Stimulated activated CD8-positive, alpha-beta memory T cell treated with anti-CD3 and anti-CD28 coated beads, Interleukin-15, amount 100 ng/mL, for 48 hours (primary cell): ENCODE data around the gene STK35.

Experiments used
- DNase-seq, 2 donors: peaks; one replicate each; pipeline ENCODE4 v3.0.0-alpha.2; 2020; ENCODE audit warnings: low read depth in 2 of 2

Gene STK35

DNA sequence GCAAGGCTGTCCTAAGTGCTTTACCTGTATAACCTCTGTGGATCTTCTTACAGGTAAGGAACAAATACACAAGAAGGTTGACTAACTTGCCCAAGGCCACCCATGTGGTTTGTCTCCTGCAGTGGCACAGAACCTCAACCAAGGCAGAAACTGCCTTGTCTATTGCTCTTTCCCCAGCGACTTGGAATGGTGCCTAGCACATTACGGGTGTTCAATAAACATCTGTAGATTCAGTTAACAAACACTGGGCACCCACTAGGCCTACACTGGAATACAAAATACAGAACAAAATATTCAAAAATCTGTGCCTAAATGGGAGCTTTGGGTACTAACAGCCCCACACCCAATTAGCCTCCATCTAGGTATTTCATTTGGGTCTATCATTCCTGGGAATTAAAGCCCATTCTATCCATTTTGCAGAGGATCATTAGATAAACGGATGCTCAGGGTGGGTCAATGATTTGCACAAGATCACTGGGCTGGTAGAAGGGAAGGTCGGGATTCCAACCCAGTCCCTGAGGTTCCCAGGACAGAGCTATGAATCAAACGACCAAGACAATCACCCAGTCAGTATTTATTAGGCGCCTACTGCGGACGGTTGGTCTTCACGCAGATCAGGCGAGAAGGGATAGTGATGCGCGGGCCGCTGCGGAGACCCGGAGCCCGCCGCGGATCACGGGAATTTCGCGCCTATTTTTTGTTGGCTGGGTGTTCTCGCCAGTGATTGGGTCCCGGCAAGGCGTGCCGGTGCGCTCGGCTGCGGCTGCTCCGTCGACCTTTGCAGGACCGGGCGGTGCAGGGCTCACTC, at the start of gene STK35:
TSS of gene STK35 (plus strand) at position 771 of the 808 bp plus-strand sequence. CDS start 55 bp downstream, outside the sequence.
- DNase-seq: peak; percentile 61 to 67

- no peak for DNase-seq
Measured at GRCh38 chr20:2051946-2052345, 49.7 kb upstream of the STK35 start.

DNA sequence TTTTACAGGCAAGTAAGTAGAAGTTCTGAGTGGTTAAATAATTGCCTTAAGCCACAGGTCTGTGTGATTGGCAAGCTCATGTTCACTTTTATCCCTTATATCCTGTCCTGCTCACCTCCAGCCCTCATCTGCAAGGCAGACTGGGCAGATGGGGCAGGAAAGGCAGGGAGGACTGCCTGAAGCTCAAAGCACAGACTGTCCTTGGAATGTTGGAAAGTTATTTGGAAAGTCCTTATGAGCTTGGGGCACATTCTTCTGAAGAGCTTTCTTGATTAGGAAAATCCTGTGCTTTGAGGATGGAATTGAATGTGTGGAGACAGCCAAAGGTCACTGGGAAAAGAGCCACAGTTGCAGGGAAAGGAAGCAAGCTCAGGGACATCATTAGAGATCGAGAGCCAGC, 48.9 kb upstream of the STK35 start:
- no peak for DNase-seq

- DNase-seq: no peak
Measured at GRCh38 chr20:2053615-2054014, 48.0 kb upstream of the STK35 start.

DNA sequence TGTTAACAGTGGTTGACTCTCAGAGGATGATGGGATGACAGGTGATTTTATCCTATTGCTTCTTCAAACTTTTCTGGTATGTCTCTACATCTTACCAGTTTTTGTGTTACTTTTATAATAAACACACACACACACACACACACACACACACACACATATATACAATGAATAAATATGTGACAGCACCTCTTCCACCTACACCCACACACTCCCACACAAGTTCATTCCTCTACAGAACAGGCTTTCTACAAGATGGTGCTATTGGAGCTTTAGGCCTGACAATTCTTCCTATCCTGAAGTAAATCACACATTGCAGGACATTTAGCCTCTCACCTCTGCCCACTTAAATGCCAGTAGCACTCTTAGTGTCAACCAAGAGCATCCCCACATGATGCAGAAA, 46.7 kb upstream of the STK35 start:
- no peak for DNase-seq

- DNase-seq: no peak
Measured at GRCh38 chr20:2059411-2059810, 42.2 kb upstream of the STK35 start.

DNA sequence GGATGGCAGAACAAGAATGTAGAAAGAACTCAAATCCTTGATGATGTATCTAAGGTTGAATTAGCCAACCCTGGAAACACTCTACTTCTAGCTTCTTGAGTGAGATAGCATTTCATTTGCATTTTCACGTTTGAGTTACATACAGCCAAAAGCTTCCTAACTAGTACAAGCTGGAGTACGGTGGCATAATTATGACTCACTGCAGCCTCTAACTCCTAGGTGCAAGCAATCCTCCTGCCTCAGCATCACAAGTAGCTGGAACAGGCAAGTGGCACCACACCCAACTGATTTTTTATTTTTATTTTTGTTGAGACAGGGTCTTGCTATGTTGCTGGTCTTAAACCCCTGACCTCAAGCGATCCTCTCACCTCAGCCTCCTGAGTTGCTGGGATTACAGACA, 36.5 kb upstream of the STK35 start:
- DNase-seq: no peak

DNA sequence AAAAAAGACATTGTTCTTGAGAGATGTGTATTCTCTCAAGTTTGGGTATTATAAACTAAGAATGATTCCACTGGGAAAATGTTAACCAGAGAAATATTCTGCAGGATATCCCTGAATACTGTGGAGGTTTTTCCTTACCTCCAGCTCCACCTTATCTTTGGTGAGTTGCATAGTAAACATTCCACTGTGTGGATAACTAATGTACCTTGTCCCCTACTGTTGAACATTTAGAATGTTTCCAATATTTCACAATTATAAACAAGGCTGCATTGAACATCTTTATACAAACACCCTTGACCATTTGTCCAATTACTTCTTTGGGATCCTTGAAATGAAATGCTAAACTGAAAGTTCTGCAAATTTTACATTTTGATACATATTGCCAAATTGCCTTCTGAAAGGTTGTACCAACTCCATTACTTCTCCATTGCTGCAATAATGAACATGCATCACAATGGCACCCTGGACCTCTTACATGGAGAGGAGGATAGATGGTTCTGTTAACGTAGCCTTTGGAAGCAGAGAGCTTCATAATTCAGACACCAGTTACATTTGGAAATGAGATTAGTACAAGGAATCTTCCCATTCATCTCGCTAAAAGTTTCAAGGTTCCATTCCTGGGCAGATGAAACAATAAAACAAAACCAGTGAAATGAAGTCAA, 35.0 kb upstream of the STK35 start:
- no peak for DNase-seq

DNA sequence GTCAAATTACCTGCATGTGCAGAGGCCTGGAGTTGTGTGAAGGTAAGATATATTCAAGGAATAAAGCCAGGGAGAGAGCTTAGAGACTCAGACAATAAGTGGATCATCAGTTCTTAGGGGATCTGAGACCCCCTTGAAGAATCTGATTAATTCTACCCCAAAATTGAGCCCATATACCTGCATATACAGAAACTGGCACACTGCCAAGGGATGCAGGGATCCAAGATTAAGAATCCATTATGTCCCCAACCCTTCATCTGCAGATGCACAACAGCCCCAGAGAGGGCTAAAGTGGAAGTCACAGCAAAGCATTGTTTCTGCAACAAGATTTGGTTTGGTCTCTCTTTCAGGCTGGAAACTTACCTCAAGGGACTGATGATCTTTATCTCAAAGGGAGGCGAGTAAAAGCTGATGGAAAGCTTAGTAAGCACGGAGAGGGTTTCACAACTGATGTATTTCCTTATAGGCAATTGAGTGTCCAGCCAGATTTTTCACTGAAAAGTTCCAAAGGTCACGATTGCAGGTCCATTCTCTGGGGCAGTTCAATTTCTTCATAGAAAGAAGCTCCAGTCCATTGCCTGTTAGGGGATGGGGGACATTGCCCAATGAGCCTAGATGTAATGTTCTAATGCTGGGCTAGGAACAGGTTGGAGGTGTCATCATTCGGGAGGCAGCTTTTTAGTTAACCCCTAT, 20.9 kb upstream of the STK35 start:
- no peak for DNase-seq

- DNase-seq: no peak
Measured at GRCh38 chr20:2084703-2085102, 16.9 kb upstream of the STK35 start.

DNA sequence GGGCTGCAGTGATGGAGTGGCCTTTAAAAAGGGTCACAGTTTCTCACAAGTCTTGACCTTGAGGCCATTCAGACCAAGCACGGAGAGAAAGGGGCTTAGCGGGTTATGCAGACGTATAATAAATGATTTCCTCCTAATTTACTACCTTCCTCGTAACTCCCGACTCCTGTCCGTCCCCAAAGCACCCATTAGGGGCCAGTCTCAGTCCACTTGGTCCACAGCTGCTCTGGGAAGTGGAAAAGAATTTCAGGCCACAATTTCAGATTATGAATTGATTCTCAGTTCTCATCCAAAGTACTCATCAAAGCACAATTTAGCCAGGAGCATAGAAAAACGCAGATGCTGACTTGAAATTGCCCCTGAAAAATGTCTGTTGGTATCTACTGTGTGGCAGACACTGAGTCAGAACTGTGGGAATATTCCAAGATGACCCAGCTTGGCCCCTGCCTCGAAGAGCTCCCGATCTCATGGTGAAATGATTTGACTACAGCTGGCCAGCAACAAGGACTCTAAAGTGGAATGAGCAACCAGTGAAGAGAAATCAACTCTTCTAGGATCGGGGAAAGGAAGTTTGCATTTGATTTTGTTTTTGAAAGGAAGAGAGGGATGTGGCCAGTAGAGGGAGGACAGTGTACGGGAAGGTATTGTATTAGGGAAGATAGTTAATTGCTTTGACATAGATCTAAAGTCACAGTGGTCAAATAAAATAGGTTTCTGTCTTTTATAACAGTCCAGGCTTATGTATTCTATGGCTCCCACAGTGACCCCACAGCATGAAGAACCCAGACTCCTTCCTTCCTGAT, 15.2 kb upstream of the STK35 start:
- DNase-seq: no peak

GRCh38 chr20:2086980-2087377, 14.6 kb upstream of the STK35 start:
- no peak for DNase-seq

DNA sequence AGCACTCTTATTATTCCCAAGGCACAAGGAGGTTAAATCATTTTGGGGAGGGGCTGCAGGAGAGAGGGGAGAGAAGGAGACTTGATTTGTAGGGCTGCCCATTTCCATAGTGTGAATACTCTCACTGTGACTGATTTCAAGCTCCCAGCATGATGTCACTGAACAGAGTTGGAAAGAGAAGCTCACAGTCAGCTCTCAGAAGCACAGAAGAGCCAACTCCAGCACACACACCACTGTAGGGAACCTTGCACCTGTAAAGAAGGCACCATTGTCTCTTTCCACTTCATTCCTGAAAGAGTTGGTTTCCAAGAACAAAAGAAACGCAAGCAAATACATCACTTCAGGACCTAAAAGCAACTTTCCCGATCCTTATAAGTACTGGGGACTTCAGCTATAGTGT, 12.7 kb upstream of the STK35 start:
- DNase-seq: no peak

DNA sequence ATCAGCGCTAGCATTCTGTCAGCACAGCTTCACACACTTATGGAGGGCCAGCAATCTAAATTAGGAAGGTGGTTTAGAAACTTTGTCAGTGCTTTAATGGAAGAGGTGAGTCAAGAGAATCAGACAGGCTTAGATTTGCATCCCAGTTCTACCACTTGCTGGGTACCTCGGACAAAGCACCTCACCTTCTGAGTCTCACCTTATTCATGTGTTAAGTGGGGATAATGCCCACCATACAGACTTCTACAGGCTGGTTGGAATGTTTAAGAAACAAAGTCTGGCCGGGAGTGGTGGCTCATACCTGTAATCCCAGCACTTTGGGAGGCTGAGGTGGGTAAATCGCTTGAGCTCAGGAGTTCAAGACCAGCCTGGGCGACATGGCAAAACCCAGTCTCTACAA, 12.2 kb upstream of the STK35 start:
- no peak for DNase-seq

DNA sequence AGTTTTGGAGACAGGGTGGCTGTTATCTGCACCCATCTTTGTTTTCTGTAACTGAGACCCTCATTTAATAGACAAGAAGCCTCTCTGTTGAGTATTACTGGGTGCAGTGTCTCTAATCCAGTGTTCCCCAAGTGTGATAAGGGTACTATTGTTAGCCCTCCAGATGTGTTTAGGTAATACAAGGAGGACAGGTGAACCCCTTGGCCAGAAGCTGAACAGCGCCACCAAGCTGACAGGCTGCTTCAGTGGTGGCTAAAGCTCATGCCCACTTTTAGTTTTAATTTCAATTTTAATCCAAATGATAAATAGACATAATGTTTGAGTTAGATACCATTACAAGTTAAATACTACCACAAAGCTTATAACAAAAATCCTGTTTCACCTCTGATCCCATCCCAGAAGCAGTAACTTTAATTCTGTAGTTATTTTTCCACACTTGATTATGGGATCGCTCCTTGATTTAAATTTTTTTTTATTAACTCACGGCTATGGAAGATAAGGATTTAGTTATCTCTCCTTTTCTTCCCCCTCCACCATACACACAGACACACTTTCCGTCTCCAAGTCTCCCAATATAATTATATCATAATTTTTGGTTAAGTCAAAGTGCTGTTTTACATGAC, 8.4 kb upstream of the STK35 start:
- DNase-seq: no peak

GRCh38 chr20:2093883-2094282, 7.7 kb upstream of the STK35 start:
- DNase-seq: no peak

- peak; percentile 75 to 79 for DNase-seq
Measured at GRCh38 chr20:2101865-2102584, 398 bp downstream of the STK35 start.

GRCh38 chr20:2102585-2103460, 1.2 kb downstream of the STK35 start:
- peak; percentile 66 to 67 for DNase-seq

DNA sequence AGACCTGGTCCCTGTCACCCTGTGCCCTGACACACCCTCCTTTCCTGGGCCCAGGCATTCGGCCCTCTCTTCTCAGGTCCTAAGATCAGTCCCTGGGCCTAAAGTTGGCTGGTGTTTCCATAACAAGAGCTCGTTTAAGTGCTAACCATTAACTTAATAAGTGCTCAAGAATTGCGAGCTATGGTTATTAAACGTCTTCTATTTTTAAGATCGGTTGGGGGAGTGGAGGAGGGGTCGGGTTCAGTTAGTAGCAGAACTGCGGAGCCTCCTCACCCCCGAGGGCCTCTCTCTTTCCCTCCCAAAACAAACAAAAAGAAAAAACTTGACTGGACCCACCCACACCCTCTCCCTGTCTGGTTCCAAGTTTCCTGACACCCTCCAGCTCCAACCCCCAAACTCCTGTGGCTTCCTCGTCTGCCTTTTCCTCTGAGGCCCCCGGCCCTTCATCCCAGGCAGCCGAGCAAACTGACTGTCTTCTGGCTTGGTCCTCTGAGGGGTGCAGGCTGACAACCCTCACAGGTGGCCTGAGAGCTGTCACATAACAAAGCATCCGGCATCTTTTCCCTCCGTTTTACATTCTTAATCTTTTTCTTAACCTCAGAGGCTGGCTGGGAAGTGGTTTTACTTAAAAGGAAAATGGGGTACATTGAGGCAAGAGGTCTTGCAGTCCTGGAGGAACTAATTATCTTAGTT, 2.0 kb downstream of the STK35 start:
- DNase-seq: no peak
